ENCODE results near the gene ZNF207. TPM values are rescaled to one million over a fixed set of nuclear protein-coding genes. Genes with fewer than 3 reads are reported as not detected.
"Not testable (repeated sequence)": the region's sequence is repeated elsewhere in the genome, so short reads cannot be mapped to it uniquely, and the experiment has no call there.

The ZNF207 gene
- total RNA-seq, 1 donor from 2014 or later: 304 TPM

DNA sequence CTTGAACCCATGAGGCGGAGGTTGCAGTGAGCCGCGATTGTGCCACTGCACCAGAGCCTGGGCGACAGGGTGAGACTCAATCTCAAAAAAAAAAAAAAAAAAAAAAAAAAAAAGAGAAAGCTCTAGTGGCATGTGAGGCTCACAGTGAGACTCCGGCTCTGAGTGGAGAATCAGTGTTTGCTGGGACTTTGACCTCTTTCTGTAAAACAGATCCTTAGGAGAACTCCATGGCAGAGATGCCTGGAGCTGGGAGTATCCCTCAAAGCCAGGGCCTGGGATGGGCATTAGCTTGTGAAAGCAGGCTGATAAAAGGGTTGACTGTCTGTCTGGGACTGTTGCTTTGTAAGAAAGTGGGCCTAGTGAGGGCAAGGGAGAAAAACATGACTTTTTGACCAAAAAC, 46.4 kb downstream of the ZNF207 start:
- H3K27ac ChIP-seq: no peak overlapping the region
- H3K9me3 Mint-ChIP-seq: peaks cover 3% of the 10 kb centered on the region
- TF ChIP-seq EZH2 (IDR thresholded peaks at IDR 0.05) (no peak), CTCF (IDR thresholded peaks at IDR 0.05) (no peak), EZH2phosphoT487 (IDR thresholded peaks at IDR 0.05) (no peak)

DNA sequence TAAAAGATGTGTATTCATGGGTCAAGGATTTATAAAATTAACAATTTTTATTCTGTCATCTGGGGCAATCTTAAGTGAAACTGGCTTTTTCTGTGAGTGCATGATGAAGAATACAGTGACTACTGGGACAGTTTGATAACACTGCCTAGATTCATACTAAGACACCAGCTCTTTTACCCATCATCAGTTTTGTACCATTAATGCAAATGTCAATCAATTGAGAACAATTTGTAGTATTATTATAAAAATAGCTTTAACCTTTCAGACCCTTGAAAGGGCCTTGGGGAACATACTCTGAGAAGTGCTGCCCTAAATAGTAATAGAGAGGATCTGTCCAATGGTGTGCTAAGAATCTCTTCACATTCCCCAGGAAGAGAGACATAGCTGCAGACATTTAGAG, 49.0 kb downstream of the ZNF207 start:
- H3K4me1 ChIP-seq: no peaks in the 10 kb centered on the region
- H3K9ac ChIP-seq: no peak overlapping the region
- no peaks in the 10 kb centered on the region for H3K27me3 ChIP-seq
- no peak overlapping the region for H2AFZ ChIP-seq (replicated peaks)
- no peak overlapping the region for H3K4me2 ChIP-seq
- H3K36me3 ChIP-seq: no peaks in the 10 kb centered on the region
- no peaks in the 10 kb centered on the region for H3K9me3 ChIP-seq (ENCODE audit: low read depth)
- H3K36me3 Mint-ChIP-seq: peaks cover 2% of the 10 kb centered on the region
- H3K27ac Mint-ChIP-seq: no peak overlapping the region
- DNase-seq (ENCODE audit: low spot score): no peak
- H3K79me2 ChIP-seq (ENCODE audit: low read depth): no peaks in the 10 kb centered on the region
- H3K9me3 Mint-ChIP-seq: no peaks in the 10 kb centered on the region
- peaks cover 20% of the 10 kb centered on the region for H3F3A ChIP-seq (ENCODE audit: low read depth)
- H3K27me3 Mint-ChIP-seq (ENCODE audit: insufficient read depth, low read depth): peaks cover 4% of the 10 kb centered on the region
- no peak overlapping the region for H3K4me3 ChIP-seq
- no peaks in the 10 kb centered on the region for H4K20me1 ChIP-seq (ENCODE audit: low read depth)
- H3K4me1 Mint-ChIP-seq: no peaks in the 10 kb centered on the region
- TF ChIP-seq EZH2phosphoT487 (IDR thresholded peaks at IDR 0.05): no peak
- TF ChIP-seq CTCF (IDR thresholded peaks at IDR 0.05): no peak
- no peak for TF ChIP-seq EZH2 (IDR thresholded peaks at IDR 0.05)
- H3K4me3 Mint-ChIP-seq: no peak overlapping the region
- H3K27ac ChIP-seq: no peak overlapping the region

More for the DNA sequence above, 46.4 kb downstream of the ZNF207 start:
- Mint-ChIP-seq H3K4me3 (no peak overlapping the region), H3K27ac (no peak overlapping the region), H3K4me1 (no peaks in the 10 kb centered on the region), H3K36me3 (peaks cover 6% of the 10 kb centered on the region), H3K27me3 (ENCODE audit: insufficient read depth, low read depth) (peaks cover 4% of the 10 kb centered on the region)
- no peak for DNase-seq (ENCODE audit: low spot score)
- no peaks in the 10 kb centered on the region for H3K36me3 ChIP-seq
- no peaks in the 10 kb centered on the region for H4K20me1 ChIP-seq (ENCODE audit: low read depth)
- H3K4me1 ChIP-seq: no peaks in the 10 kb centered on the region
- peaks cover 20% of the 10 kb centered on the region for H3F3A ChIP-seq (ENCODE audit: low read depth)
- H3K79me2 ChIP-seq (ENCODE audit: low read depth): no peaks in the 10 kb centered on the region
- no peaks in the 10 kb centered on the region for H3K27me3 ChIP-seq
- no peak overlapping the region for H3K4me2 ChIP-seq
- H3K4me3 ChIP-seq: no peak overlapping the region
- H2AFZ ChIP-seq (replicated peaks): no peak overlapping the region
- no peak overlapping the region for H3K9ac ChIP-seq
- H3K9me3 ChIP-seq (ENCODE audit: low read depth): no peaks in the 10 kb centered on the region

DNA sequence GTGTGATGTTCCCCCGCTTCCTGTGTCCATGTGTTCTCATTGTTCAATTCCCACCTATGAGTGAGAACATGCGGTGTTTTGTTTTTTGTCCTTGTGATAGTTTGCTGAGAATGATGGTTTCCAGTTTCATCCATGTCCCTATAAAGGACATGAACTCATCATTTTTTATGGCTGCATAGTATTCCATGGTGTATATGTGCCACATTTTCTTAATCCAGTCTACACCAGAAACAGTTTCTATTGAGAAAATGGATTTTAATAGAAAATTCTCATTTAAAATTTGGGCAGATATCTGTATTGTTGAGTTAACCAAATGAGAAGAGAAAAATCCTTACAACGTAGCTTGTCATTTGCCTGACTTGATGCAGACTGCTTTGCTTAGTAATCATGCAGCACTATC, 60.1 kb downstream of the ZNF207 start:
- H3K27me3 Mint-ChIP-seq (ENCODE audit: insufficient read depth, low read depth); H3K27ac Mint-ChIP-seq; H3K4me2 ChIP-seq; H3K36me3 Mint-ChIP-seq; H3K4me3 Mint-ChIP-seq; H3K9me3 ChIP-seq (ENCODE audit: low read depth); H3K27ac ChIP-seq; H4K20me1 ChIP-seq (ENCODE audit: low read depth); H3K4me3 ChIP-seq; H3K27me3 ChIP-seq; H3K4me1 Mint-ChIP-seq; H3F3A ChIP-seq (ENCODE audit: low read depth); H3K79me2 ChIP-seq (ENCODE audit: low read depth); H3K9ac ChIP-seq; DNase-seq (ENCODE audit: low spot score); H3K36me3 ChIP-seq; H3K4me1 ChIP-seq; H3K9me3 Mint-ChIP-seq; H2AFZ ChIP-seq (replicated peaks): not testable (repeated sequence)

GRCh38 chr17:32426894-32427293, 76.9 kb downstream of the ZNF207 start:
- Histone ChIP-seq H4K20me1 (ENCODE audit: low read depth) (no peaks in the 10 kb centered on the region), H3K27me3 (no peaks in the 10 kb centered on the region), H3K27ac (no peak overlapping the region), H3K9ac (no peak overlapping the region), H3K79me2 (ENCODE audit: low read depth) (no peaks in the 10 kb centered on the region), H3F3A (ENCODE audit: low read depth) (no peaks in the 10 kb centered on the region), H3K4me1 (no peaks in the 10 kb centered on the region), H3K4me3 (no peak overlapping the region), H3K36me3 (no peaks in the 10 kb centered on the region), H2AFZ (replicated peaks) (no peak overlapping the region), H3K9me3 (ENCODE audit: low read depth) (no peaks in the 10 kb centered on the region), H3K4me2 (no peak overlapping the region)
- no peak for DNase-seq (ENCODE audit: low spot score)
- peaks cover 16% of the 10 kb centered on the region for H3K9me3 Mint-ChIP-seq
- peaks cover 4% of the 10 kb centered on the region for H3K27me3 Mint-ChIP-seq (ENCODE audit: insufficient read depth, low read depth)
- no peak for TF ChIP-seq CTCF (IDR thresholded peaks at IDR 0.05)
- TF ChIP-seq EZH2 (IDR thresholded peaks at IDR 0.05): no peak
- no peak for TF ChIP-seq EZH2phosphoT487 (IDR thresholded peaks at IDR 0.05)
- no peak overlapping the region for H3K4me3 Mint-ChIP-seq
- no peak overlapping the region for H3K27ac Mint-ChIP-seq
- H3K4me1 Mint-ChIP-seq: no peaks in the 10 kb centered on the region
- no peaks in the 10 kb centered on the region for H3K36me3 Mint-ChIP-seq

Measured in neural progenitor cell (in vitro differentiated cells).